ENCODE results near the gene TTLL5. TPM values are rescaled to one million over a fixed set of nuclear protein-coding genes. Genes with fewer than 3 reads are reported as not detected.
A peak's percentile ranks its signal among the peaks of the same experiment; 100 is the strongest.

The TTLL5 gene
- total and polyA plus RNA-seq, 10 of the 15 experiments (the other 5 are each of a cell fraction or from before 2014, with no cell fraction given), result 3.2 to 25.9 (median 13.8) TPM

GRCh38 chr14:75723716-75724115 lies 62.7 kb downstream of the TTLL5 start (continued):
- TF ChIP-seq MTA2 (IDR thresholded peaks at IDR 0.05; ENCODE audit: low read depth) (no peak), SIN3A (IDR thresholded peaks at IDR 0.05; ENCODE audit: low read depth, low read length) (no peak), POLR2A (IDR thresholded peaks at IDR 0.05; ENCODE audit: low read depth, low read length) (no peak), CEBPZ (IDR thresholded peaks at IDR 0.05; ENCODE audit: low read depth, low read length) (no peak), EGR1 (IDR thresholded peaks at IDR 0.05; ENCODE audit: borderline replicate concordance in 1 of 2, low read depth in 2 of 2, low read length in 2 of 2) (no peak)

GRCh38 chr14:75724414-75725204 lies 63.6 kb downstream of the TTLL5 start:
- no peak for FAIRE-seq
- TF ChIP-seq CHD1 (IDR thresholded peaks at IDR 0.05; ENCODE audit: low read depth, low read length) (no peak), RUNX3 (IDR thresholded peaks at IDR 0.05; ENCODE audit: low read length) (peak; percentile 6; the same call in 1 of the 2 replicates), RCOR1 (conservative IDR thresholded peaks at IDR 0.05; ENCODE audit: low read depth, low read length) (no peak), RELB (IDR thresholded peaks at IDR 0.05; ENCODE audit: low read depth) (no peak), PKNOX1 (IDR thresholded peaks at IDR 0.05) (no peak), JUNB (IDR thresholded peaks at IDR 0.05) (peak; percentile 82), TARDBP (IDR thresholded peaks at IDR 0.05; ENCODE audit: borderline replicate concordance) (no peak), HDGF (IDR thresholded peaks at IDR 0.05) (no peak)

More at GRCh38 chr14:75724414-75725204, 63.6 kb downstream of the TTLL5 start:
- Histone ChIP-seq H3K4me2 (ENCODE audit: control insufficient read depth, insufficient read depth) (no peak overlapping the region), H3K27ac (ENCODE audit: control insufficient read depth, insufficient read depth) (peak overlapping the region; percentile 32; the same call in 1 of the 2 replicates), H2AFZ (ENCODE audit: control insufficient read depth, low read depth, low read length) (no peak overlapping the region), H3K4me3 (no peak overlapping the region), H3K27me3 (replicated peaks in 1 of 2; ENCODE audit: control insufficient read depth in 2 of 2, insufficient read depth in 2 of 2, low read length in 1 of 2) (no peaks in the 10 kb centered on the region), H3K79me2 (ENCODE audit: control insufficient read depth, insufficient read depth, low read length) (no peaks in the 10 kb centered on the region), H3K9ac (ENCODE audit: control insufficient read depth, insufficient read depth, low read length) (no peak overlapping the region), H4K20me1 (ENCODE audit: control insufficient read depth, insufficient read depth) (no peaks in the 10 kb centered on the region), H3K9me3 (replicated peaks; ENCODE audit: control insufficient read depth, insufficient read depth, low read length) (no peaks in the 10 kb centered on the region), H3K36me3 (ENCODE audit: control insufficient read depth in 2 of 2, insufficient read depth in 2 of 2, low read length in 1 of 2) (0 out of 4 replicates have a peak, but pooled peaks cover 0 to 8% of the 10 kb centered on the region in 2 experiments), H3K4me1 (ENCODE audit: control insufficient read depth, insufficient read depth, low read length) (peaks cover 6% of the 10 kb centered on the region)
- ATAC-seq (peak; percentile 52), DNase-seq (ENCODE audit: low read depth, low spot score) (no peak)
- RAD21 ChIA-PET (ENCODE audit: unreplicated experiment), result interaction anchor here (0.8 kb wide), 1 partner anchor 13 kb away, joined by 4 read pairs; no protein-coding TSS in a partner anchor
- POLR2A ChIA-PET, result no interaction called here
- intact Hi-C loops (cut with micrococcal nuclease; ENCODE audit: unreplicated experiment), result no loop called here
- CTCF ChIA-PET, result interaction anchor here (1.0 to 2.4 kb wide), 3 partner anchors 13 to 15 kb away, joined by 3 to 12 read pairs (median 5); no protein-coding TSS in a partner anchor
- SMC1A ChIA-PET (ENCODE audit: uncharacterized antibody, unreplicated experiment), result interaction anchor here (1.0 to 1.4 kb wide), 2 partner anchors 15 to 182 kb away, joined by 4 to 6 read pairs; no protein-coding TSS in a partner anchor
- no TSS peak for BruUV-seq (replicated peaks)
- 74% methylated on average over 6 of the region's 6 CpGs for WGBS (ENCODE audit: insufficient coverage, insufficient replicate concordance, low lambda C conversion rate, missing lambda C conversion rate)
- in situ Hi-C loops (cut with MboI), result no loop called here
